GM18867 (cell line): ENCODE results near the gene TMEM18.

ENCODE experiments used
- ATAC-seq: cut with Tn5 transposase; IDR thresholded peaks from one replicate; pipeline ENCODE4 v1.9.1; 2021; ENCODE audit warnings: mild to moderate bottlenecking, moderate library complexity; ENCODE audit not compliant: unreplicated experiment

The TMEM18 gene

DNA sequence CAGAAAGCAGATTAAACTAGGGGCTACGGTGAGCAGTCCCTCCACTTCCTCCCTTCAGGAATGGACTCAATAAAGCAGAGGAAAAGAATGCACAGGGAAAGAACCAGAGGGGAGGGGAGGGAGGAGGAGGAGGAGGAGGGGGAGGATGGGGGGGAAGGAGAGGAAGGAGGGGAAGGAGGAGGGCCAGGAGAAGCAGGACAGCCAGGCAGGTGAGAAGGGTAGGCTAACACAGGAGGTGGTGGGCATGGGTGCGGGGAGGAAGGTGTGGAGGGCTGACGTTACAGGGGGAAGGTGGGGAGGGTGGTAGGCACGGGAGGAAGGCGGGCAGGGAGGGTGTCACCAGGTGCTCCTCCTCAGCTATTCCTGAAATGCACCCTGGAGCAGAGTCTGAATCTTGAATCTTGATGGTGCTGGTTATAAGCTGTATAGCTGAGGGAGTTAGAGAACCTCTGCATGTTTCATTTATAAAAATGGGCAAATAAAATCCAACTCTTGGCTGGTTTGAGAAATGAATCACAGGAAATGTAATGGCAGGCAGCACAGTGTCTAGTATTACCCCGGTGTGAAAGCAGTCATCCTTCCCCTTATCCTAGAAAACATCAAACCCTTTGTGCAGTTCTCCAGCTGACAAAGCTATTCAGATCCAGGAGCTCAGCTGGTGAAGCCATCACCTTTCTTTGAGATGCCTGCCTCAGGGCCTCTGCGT lies 3.4 kb downstream of the TMEM18 start:
- ATAC-seq: no peak

DNA sequence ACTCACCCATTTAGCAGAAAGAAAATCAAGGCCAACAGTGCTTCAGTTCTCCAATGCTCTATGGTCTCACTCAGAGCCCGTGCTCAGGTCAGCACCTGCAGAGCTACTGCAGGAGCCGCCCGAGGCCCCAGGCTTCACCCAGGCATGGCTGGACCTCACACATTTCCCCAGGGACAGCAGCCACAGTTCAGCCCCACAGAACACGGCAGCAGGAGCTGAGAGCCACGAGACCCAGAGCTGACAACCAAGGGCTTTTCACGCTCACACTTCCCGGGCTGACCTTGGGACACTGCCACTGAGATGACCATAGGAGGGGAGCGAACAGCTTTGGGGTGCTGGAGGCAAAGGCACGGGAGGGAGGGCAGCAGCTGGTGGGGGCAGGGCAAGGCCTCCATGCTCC lies 4.2 kb downstream of the TMEM18 start:
- ATAC-seq: no peak

DNA sequence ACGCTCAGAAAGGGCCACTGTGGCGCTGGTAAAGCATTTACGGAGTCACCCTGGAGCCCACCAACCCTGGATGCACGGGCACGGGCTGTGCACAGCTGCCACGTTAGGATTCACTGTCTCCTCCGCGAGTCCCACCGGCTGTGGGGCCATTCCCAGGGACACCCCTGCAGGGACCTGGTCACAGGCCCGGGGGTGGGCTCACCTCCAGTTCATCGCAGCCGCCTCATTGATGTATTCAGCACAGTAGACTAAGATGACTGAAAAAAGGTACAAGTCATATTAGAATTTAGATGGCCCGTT lies 4.7 kb downstream of the TMEM18 start:
- ATAC-seq: no peak

DNA sequence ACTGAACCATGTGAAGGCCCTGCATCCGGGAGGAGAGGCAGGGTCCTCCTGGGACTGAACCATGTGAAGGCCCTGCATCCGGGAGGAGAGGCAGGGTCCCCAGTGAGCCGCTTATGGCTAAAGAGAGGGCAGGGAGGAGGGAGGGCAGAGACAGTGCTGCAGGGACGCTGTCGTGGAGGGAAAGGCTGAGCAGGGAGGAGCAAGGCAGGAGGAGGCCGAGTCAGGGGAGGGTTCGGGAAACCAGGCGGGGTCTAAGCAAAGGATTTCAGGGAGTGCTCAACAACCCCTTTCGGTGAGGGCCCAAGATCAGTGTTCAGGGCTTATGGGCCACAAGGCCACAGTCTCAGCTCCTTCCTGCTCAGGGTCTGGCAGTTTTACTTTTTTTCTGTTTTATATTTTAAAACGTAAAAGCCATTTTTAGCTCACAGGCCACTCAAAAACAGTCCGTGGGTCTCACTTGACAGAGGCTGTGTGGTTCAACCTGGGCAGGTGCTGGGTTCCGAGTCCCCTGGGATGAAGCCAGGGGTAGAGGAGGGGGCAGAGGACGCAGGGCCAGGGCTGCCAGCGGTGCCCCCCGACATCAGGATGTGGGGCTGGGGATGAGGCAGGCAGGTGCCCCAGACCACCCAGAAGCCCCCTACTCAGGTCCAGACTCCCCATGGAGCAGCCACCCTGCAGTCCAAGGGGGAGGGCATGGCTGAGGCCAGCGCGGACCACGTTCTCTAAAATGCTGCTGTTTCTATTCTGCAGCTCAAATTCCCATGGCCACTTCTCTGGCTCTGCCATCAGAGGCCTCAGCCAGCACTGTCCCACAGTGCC lies 5.2 kb downstream of the TMEM18 start:
- ATAC-seq: no peak

DNA sequence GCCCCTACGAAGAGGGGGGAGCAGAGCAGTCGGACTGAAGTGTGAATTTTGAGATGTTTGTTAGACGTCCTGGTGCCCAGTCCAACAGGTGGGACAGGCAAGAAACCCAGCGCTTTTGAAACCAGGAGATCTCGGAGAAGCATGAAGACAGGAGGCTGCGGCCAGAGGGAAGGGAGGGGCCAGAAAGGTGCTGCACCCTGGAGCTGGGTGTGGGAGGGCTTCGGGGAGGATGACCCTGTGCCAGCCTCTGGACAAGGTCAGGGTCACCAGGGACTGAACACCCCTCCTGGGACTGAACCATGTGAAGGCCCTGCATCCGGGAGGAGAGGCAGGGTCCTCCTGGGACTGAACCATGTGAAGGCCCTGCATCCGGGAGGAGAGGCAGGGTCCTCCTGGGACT lies 6.1 kb downstream of the TMEM18 start:
- ATAC-seq: no peak

DNA sequence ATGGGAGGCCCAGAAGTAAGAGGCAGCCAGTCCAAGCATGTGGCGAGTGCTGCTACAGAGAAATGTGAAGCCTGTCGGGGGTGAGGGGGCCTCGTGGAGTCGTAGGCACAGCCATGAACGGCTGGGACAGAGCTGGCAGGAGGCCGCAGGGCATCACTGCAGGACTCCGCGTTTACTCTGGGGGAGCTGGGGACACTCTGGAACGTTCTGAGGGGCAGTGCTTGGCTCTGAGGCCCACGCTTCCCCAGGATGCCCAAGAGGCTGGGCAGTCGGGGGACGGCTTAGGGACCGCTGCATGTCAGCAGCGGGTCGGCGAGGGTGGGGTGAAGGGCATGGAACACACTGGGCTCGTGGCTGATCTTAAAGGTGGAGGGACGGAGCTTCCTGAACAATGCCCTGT lies 6.6 kb downstream of the TMEM18 start:
- ATAC-seq: no peak

- ATAC-seq: no peak
Observed at GRCh38 chr2:669323-669722, 7.9 kb downstream of the TMEM18 start.

- no peak for ATAC-seq
Observed at GRCh38 chr2:668000-668398, 9.2 kb downstream of the TMEM18 start.

DNA sequence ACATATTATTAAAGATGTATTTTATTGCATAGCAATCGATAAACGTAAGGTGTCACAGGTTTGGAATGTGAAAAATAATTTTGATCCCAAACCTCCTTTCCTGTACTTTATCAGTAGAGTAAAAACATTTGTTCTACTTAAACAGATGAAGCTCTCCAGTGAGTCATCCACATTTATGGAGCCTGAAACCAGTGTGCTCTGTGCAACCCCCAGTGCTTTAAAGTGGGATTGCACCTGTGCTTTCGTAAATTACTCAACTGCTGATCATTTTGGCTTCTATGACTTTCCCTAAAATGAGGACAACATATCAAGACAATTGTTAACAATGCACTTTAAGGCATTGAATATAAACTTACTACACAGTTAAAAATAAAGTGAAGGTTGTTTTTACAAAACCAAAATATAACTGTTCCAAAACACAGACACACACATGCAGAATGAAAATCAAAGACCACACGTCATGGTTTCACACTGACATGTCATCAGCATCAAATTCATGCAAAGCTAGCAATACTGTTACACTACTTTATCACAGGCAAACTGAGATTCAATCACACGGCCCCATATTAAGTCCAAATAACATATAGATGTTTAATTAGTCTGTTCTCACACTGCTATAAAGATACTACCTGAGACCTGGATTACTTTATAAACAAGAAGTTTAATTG lies 9.7 kb downstream of the TMEM18 start:
- no peak for ATAC-seq

GRCh38 chr2:666441-666840 lies 10.8 kb downstream of the TMEM18 start:
- ATAC-seq: no peak

GRCh38 chr2:665340-666073 lies 11.7 kb downstream of the TMEM18 start:
- no peak for ATAC-seq

GRCh38 chr2:664063-664462 lies 13.1 kb downstream of the TMEM18 start:
- no peak for ATAC-seq

DNA sequence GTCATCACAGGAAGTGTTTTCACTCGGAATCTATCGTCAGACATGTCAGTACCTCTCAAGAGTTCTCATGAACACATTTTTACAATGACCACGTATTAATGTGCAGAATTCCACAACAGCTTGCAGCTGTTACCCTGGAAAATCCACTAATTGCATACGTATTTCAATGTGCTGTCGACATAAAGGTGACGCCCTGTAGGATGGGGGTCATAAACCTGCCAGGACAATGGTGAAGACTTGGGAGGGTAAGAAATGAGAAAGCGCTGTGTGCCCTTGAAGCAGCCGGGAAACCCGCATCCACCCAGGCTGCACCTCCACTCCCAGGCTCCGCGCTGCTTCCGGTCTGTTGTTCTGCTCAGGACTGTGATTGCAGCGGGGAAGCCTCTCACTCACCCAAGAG lies 14.0 kb downstream of the TMEM18 start:
- ATAC-seq: no peak

GRCh38 chr2:661360-661635 lies 15.9 kb downstream of the TMEM18 start:
- ATAC-seq: no peak

DNA sequence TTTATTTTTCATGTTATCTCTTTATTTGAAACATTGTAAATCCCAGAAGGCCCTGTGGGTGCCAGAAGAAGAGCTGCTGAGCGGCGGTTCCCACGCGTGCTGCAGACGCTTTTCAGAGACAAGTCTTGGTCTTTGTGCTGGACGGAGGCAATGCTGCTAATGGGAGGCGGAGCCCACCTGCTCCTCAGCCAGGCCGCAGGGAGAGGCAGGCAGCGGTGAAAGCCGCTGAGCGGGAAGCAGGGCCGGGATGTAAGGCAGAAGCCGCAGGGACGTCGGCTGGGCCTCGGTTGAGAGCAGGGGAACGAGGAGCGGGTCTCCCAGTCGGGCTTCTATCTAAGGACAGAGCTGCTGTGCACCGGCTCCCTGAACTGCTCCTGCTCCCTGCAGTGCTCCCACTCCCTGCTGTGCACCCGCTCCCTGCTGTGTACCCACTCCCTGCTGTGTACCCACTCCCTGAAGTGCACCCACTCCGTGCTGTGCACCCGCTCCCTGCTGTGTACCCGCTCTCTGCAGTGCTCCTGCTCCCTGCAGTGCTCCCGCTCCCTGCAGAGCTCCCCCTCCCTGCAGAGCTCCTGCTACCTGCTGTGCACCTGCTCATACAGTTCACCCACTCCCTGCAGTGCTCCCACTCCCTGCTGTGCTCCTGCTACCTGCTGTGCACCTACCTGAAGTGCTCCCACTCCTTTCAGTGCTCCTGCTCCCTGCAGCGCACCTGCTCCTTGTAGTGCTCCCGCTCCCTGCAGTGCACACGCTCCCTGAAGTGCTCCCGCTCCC lies 16.4 kb downstream of the TMEM18 start:
- ATAC-seq: no peak

GRCh38 chr2:660029-660428 lies 17.2 kb downstream of the TMEM18 start:
- no peak for ATAC-seq

DNA sequence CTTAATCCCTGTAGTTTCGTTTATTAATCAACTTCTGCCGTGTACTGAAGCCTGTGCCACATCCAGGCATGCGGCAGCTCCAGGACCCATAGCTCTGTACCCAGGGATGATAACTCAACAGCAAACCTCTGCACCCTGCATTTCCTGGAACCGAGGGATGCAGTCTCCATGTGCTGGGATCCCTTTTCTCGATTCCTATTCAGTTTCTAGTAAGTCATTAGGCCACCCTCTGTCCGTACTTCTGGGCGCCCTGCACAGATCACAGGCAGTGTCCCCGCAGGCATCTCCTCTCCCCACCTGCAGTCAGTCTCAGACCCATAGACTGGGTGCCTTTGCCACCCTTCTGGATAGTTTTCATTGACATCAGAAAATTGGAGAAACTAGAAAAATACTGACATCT lies 18.8 kb downstream of the TMEM18 start:
- no peak for ATAC-seq

DNA sequence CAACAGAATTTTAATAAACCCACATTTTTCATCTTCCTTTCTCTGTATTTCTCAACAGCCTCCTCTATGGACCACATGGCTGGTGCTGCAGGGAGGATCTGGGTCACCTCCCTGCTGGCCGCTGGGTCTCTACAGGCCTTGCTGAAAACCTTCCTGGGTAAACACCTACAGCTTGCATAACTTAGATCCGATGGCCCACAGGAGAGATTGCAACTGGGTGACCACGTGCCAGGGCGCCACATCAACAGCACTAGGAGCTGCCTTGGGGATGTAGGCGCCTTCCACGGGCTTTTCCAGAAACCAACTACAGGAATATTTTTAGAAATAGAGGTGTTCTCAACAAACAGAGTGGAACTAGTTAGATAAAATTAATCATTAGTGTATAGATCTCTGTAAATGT lies 19.4 kb downstream of the TMEM18 start:
- ATAC-seq: no peak

DNA sequence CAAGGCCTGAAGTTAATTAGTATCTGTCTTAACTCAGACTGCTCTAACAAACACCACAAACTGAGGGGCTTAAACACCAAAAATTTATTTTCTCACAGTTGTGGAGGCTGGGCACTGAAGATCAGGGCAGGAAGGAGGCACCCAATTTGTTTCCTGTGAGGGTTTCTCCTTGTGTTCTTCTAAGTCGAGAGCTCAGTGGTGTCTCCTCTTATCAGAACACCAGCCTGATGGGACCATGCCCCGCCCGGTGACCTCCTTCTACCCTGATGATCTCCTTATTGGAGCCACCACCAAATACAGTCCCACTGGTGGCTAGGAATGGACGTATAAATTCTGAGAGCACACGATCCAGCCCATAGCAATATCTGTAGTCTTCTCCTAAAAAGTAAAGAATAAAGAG lies 20.5 kb downstream of the TMEM18 start:
- ATAC-seq: no peak

GRCh38 chr2:655626-656025 lies 21.6 kb downstream of the TMEM18 start:
- ATAC-seq: no peak

GRCh38 chr2:654896-655295 lies 22.3 kb downstream of the TMEM18 start:
- no peak for ATAC-seq
